CD4-positive, alpha-beta T cell treated with Interferon alpha-2 for 1 hour (primary cell): ENCODE results near the gene ROM1.
A peak's percentile ranks its signal among the peaks of the same experiment; 100 is the strongest.

Experiments
- DNase-seq, 2 donors: peaks; one replicate each; pipeline ENCODE4 v3.0.0-alpha.2; 2020 to 2022

ROM1 gene

DNA sequence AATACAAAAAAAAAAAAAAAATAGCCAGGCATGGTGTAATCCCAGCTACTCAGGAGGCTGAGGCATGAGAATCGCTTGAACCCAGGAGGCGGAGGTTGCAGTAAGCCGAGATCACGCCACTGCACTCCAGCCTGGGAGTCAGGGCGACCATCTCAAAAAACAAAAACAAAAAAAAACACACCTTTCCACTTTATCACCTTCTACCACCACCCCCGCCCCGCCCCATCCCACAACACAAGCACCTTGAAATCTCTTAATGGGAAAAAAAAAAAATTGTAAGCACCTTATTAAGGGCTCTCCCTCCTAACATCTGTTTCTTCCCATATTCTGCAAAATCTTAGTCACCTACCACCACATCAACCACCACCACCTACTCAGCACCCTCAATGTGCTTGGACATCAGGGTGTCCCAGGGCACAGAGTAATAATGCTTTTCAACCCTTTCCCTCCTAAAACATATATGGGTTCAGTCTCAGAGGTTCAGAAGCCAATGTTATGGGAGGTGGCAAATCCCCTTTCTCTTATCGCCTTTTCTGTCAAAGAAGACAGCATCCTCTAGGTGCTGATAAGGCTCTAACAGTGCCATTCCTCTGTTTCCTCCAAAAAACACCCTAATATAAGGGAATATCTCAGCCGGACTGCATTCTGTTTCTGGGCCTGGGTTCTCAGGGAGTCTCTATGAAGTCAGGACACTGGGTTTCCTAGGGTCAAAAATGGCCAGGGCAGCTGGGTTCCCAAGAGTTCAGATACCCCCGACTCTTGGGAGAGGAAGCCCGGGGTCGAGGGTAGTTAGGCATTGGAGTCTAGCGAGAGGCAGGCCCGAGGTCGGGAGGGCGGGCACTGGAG is 39.3 kb downstream of the ROM1 start:
- DNase-seq = peak in 1 of 2 donors; percentile 74

DNA sequence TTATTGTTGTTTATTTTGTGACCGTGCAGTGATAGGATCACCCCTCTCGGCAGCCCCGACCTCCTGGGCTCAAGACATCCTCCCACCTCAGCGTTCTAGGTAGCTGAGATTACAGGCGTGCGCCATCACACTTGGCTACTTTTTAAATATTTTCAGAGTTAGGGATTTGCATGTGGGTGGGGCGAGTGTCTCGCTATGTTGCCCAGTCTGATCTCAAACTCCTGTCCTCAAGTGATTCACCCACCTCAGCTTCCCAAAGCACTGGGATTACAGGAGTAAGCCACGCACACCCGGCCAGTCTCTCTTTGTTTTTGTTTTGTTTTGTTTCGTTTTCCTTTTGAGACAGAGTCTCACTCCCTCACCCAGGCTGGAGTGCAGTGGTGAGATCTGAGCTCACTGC is 41.2 kb downstream of the ROM1 start:
- no peak for DNase-seq

DNA sequence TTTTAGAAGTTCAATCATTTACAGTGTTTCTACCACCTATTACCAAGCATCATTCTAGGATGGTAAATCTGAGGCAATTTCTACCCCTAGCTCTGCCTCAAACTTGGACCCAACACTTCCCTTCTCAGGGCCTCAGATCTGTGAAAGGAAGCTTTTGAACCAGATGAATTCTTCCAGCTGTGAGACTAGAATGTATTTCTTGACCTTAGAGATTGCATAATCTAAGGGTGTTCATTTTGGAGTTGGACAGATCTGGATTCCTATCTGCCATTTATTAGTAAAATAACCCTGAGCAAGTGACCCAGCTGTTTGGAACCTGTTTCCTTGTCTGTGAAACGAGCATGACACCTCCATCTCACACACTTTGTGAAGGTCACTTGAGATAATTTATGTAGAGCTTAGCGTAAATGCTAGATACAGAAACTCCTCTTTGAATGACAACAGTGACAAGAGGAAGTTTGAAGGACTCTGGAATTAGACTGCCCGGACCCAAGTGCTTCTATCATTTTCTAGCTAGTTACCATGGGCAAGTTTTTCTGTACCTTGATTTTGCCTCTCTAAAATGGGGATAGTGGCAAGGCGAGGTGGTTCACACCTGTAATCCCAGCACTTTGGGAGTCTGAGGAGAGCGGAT is 43.9 kb downstream of the ROM1 start:
- DNase-seq = no peak

DNA sequence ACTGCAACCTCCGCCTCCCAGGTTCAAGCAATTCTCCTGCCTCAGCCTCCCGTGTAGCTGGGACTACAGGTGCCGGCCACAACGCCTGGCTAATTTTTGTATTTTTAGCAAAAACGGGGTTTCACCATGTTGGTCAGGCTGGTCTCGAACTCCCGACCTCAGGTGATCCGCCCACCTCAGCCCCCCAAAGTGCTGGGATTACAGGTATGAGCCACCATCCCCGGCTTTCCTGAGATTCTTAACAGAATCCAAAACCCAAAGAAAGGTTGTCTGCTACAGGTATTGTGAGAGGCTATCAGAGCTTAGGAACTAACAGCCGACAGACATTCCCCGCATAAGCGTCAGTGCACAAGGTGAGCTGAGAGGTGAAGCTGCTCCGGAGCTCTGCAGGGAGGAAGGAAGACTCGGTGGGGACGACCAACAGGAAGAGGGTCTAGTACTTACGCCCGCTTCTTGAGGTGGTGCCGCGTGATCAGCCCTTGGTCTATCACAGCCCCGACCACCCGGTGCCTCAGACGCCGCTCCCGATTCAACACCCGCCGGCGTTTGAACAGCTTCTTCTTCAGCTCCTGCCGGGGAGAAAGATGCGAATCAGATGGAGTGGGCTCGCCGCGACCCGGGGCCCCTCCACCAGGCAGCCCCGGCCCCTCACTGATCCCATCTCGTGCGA is 51.5 kb downstream of the ROM1 start:
- DNase-seq = peak; percentile 59 to 67
